Fibroblast of lung (primary cell): Measurements from ENCODE around the gene TRIM37. TPM values are rescaled to one million over a fixed set of nuclear protein-coding genes. Genes with fewer than 3 reads are reported as not detected.

Experiments used
- DNase-seq, 2 donors: peaks; one replicate each; pipeline versions ENCODE4 v3.0.0 to v3.0.0-alpha.2; 2010; ENCODE audit warnings: low read depth in 2 of 2
- H2AFZ ChIP-seq: 2 replicates; pipeline ENCODE4 v1.5.1; 2012; ENCODE audit warnings: low read length, control low read depth, inconsistent platforms
- H3K27ac ChIP-seq: 2 replicates; pipeline ENCODE4 v1.5.1; 2011; ENCODE audit warnings: low read length, control low read depth; ENCODE audit not compliant: insufficient read depth
- H3K27me3 ChIP-seq: 2 replicates; pipeline ENCODE4 v1.5.1; 2011; ENCODE audit warnings: mild to moderate bottlenecking, low read length; ENCODE audit not compliant: control insufficient read depth, insufficient read depth
- H3K36me3 ChIP-seq: 2 replicates; pipeline ENCODE4 v1.5.1; 2011; ENCODE audit warnings: low read length; ENCODE audit not compliant: control insufficient read depth, insufficient read depth
- H3K4me1 ChIP-seq: 2 replicates; pipeline ENCODE4 v1.5.1; 2011; ENCODE audit warnings: low read length; ENCODE audit not compliant: control insufficient read depth, insufficient read depth; ENCODE audit errors: extremely low read depth
- H3K4me2 ChIP-seq: 2 replicates; pipeline ENCODE4 v1.5.1; 2011; ENCODE audit warnings: low read length, control low read depth; ENCODE audit not compliant: insufficient read depth; ENCODE audit errors: extremely low read depth
- H3K4me3 ChIP-seq, 4 experiments: fragments of 200-600 bp in 1 of 4; sonication (generic) in 1 of 4; replicated peaks in 1 of 4; 2 replicates each; pipeline ENCODE4 v1.5.1; 2011 to 2016; ENCODE audit warnings: low read length in 4 of 4, low read depth in 3 of 4, mild to moderate bottlenecking in 3 of 4, control low read depth in 2 of 4, inconsistent platforms in 1 of 4, mixed read lengths in 1 of 4; ENCODE audit not compliant: insufficient read depth in 1 of 4; ENCODE audit errors: control extremely low read depth in 1 of 4
- H3K79me2 ChIP-seq: 2 replicates; pipeline ENCODE4 v1.5.1; 2012; ENCODE audit warnings: mild to moderate bottlenecking, low read length, inconsistent platforms; ENCODE audit not compliant: control insufficient read depth, insufficient read depth
- H3K9ac ChIP-seq: 2 replicates; pipeline ENCODE4 v1.5.1; 2011; ENCODE audit warnings: mild to moderate bottlenecking, low read length, control low read depth; ENCODE audit not compliant: insufficient read depth
- H3K9me3 ChIP-seq: 2 replicates; pipeline ENCODE4 v1.5.1; 2012; ENCODE audit warnings: low read depth, low read length; ENCODE audit not compliant: control insufficient read depth, insufficient read depth
- H4K20me1 ChIP-seq: 2 replicates; pipeline ENCODE4 v1.5.1; 2011; ENCODE audit warnings: low read length; ENCODE audit not compliant: control insufficient read depth, insufficient read depth; ENCODE audit errors: extremely low read depth
- CTCF ChIP-seq, 2 donors: IDR thresholded peaks in 1 of 2; conservative IDR thresholded peaks in 1 of 2; 1 replicate in 1 of 2; 2 replicates in 1 of 2; pipeline ENCODE4 v1.5.1; 2011 to 2012; ENCODE audit warnings: low read length in 2 of 2, control low read depth in 1 of 2, inconsistent platforms in 1 of 2, low read depth in 1 of 2, mild to moderate bottlenecking in 1 of 2
- EZH2 ChIP-seq: IDR thresholded peaks from 2 replicates; pipeline ENCODE4 v1.5.1; 2012; ENCODE audit warnings: low read length, control low read depth, mild to moderate bottlenecking; ENCODE audit errors: missing control alignments
- polyA plus RNA-seq, 2 donors: library from polyadenylated mRNA; depleted of rRNA in 1 of 2; stranded (reverse) in 1 of 2; unstranded in 1 of 2; fragments of >200 nt; gene quantifications; 2 replicates each; pipeline ENCODE4 v1.2.1, GENCODE V29; 2011 to 2012; ENCODE audit warnings: missing spikeins in 1 of 2
- total RNA-seq: library from RNA; depleted of rRNA; stranded (reverse); fragments of >200 nt; gene quantifications from 2 replicates; pipeline ENCODE4 v1.2.1, GENCODE V29; 2014

Gene TRIM37
- total and polyA plus RNA-seq, 2 donors (not counting 1 experiment from before 2014, with no cell fraction given), result 29.3 to 55.3 TPM

- Histone ChIP-seq H3K27ac (no peak overlapping the region), H3K79me2 (no peaks in the 10 kb centered on the region), H3K36me3 (no peaks in the 10 kb centered on the region), H4K20me1 (no peaks in the 10 kb centered on the region), H3K4me3 (no peak overlapping the region), H3K9me3 (no peaks in the 10 kb centered on the region), H3K4me2 (no peak overlapping the region), H3K4me1 (no peaks in the 10 kb centered on the region), H3K27me3 (no peaks in the 10 kb centered on the region), H3K9ac (no peak overlapping the region), H2AFZ (no peak overlapping the region)
- TF ChIP-seq CTCF (conservative IDR thresholded peaks at IDR 0.05 in 1 of 2, IDR thresholded peaks at IDR 0.05 in 1 of 2; ENCODE audit: low read depth in 1 of 2, low read length in 2 of 2), result no peak
- TF ChIP-seq EZH2, result no peak
- no peak for DNase-seq
These were observed 124.1 kb downstream of the TRIM37 start for GRCh38 chr17:58982626-58983025.

DNA sequence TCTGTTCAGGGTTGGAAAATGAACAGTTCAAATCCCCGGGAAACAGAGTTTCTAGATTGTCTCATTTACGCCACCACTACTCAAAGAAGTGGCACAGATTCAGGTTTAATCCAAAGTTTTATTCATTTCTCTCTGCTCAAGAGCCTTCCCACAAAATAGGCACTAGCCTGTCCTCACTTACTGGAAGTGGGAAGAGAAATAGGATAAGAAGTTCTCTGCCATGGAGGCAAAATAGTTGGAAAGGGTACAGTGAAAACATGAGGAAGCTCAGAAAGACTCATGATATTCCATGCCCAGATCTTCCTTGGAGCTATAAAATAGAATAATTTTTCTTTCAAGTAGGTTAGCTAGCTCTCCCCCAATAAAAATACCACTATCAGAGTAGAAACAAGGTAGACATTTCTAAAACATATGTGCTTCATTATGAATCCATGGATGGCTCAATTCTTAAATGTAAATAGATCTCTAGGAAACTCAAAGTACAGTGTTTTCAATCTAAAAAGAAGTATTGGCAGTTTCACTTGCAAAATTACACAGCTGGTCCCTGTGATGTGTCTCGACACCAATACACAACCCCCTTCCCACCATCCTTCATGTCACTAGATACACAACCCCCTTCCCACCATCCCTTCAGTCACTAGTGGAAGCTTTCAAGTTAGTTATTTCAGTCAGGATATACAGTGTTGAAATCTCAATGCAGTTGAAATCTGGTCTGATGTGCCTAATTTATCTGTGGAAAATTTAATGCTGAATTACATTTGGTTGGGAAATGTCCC is 125.8 kb downstream of the TRIM37 start:
- H4K20me1 ChIP-seq, result no peaks in the 10 kb centered on the region
- no peak overlapping the region for H3K27ac ChIP-seq
- no peaks in the 10 kb centered on the region for H3K36me3 ChIP-seq
- H2AFZ ChIP-seq, result no peak overlapping the region
- TF ChIP-seq CTCF (conservative IDR thresholded peaks at IDR 0.05 in 1 of 2, IDR thresholded peaks at IDR 0.05 in 1 of 2; ENCODE audit: low read depth in 1 of 2, low read length in 2 of 2) (no peak), EZH2 (no peak)
- H3K4me3 ChIP-seq, result no peak overlapping the region
- H3K9me3 ChIP-seq, result no peaks in the 10 kb centered on the region
- DNase-seq, result no peak
- H3K27me3 ChIP-seq, result no peaks in the 10 kb centered on the region
- no peaks in the 10 kb centered on the region for H3K79me2 ChIP-seq
- H3K4me2 ChIP-seq, result no peak overlapping the region
- no peaks in the 10 kb centered on the region for H3K4me1 ChIP-seq
- H3K9ac ChIP-seq, result no peak overlapping the region

- H3K9me3 ChIP-seq, result no peaks in the 10 kb centered on the region
- no peak for DNase-seq
- H3K79me2 ChIP-seq, result no peaks in the 10 kb centered on the region
- no peak overlapping the region for H3K4me3 ChIP-seq
- no peak overlapping the region for H2AFZ ChIP-seq
- TF ChIP-seq CTCF (conservative IDR thresholded peaks at IDR 0.05 in 1 of 2, IDR thresholded peaks at IDR 0.05 in 1 of 2; ENCODE audit: low read depth in 1 of 2, low read length in 2 of 2) (no peak), EZH2 (no peak)
- H3K4me2 ChIP-seq, result no peak overlapping the region
- H4K20me1 ChIP-seq, result no peaks in the 10 kb centered on the region
- H3K4me1 ChIP-seq, result no peaks in the 10 kb centered on the region
- H3K36me3 ChIP-seq, result no peaks in the 10 kb centered on the region
- H3K9ac ChIP-seq, result no peak overlapping the region
- H3K27me3 ChIP-seq, result no peaks in the 10 kb centered on the region
- no peak overlapping the region for H3K27ac ChIP-seq
These were observed 130.1 kb downstream of the TRIM37 start for GRCh38 chr17:58976541-58976940.
